ENCODE data around the gene DDX41. TPM values are rescaled to one million over a fixed set of nuclear protein-coding genes. Genes with fewer than 3 reads are reported as not detected.

DDX41 gene
- total and polyA plus RNA-seq, 2 of the 13 experiments (the other 11 are each of a cell fraction or from before 2014, with no cell fraction given) = 62.8 to 105 TPM

DNA sequence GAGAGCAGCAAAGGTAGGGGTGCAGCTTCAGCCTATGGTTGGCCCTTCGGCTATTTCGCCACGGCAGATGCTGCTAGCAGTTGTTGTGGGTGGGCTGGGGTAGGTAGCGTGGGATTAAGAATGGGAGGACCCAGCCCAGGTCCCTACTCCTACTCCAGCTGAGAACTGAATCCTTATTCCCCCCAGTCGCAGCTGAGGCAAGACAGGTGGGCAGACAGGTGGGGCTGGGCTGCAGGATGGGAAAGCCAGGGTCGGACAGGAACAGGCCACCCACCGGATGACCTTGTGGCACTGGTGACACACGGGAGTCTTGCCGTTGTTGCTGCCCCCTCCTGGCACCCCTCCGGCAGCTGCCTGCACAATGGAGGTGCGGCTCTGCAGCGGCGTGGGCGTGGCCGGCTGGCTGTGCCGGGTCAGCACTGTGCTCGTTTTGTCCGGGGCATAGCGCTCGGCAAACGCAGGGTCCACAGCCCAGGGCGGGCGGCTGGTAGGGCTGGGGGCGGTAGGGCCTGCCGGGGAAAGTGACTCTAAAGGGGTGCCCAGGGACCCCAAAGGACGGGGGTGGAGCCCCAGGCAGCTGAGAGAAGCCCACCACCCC lies 27.5 kb downstream of the DDX41 start:
- POLR2A ChIA-PET = no interaction called here
- no peak for FAIRE-seq
- 90% methylated on average over 10 of the region's 26 CpGs for WGBS (ENCODE audit: low lambda C conversion rate)

More for the DNA sequence above, 27.5 kb downstream of the DDX41 start:
- Histone ChIP-seq H3K27me3 (ENCODE audit: control insufficient read depth in 1 of 2, insufficient read depth in 2 of 2, low read length in 2 of 2) (no peaks in the 10 kb centered on the region), H3K79me2 (ENCODE audit: insufficient read depth, low read length) (no peaks in the 10 kb centered on the region), H2AFZ (ENCODE audit: low read length) (no peak overlapping the region), H3K27ac (ENCODE audit: extremely low read length, insufficient read depth, low read length) (no peak overlapping the region), H3K9ac (ENCODE audit: insufficient read depth, low read depth, low read length) (no peak overlapping the region), H3K36me3 (replicated peaks in 1 of 2; ENCODE audit: control insufficient read depth in 1 of 2, insufficient read depth in 2 of 2, low read length in 2 of 2) (peaks cover 15 to 18% of the 10 kb centered on the region in 2 experiments; a peak in 4 of 5 replicates), H3K4me1 (ENCODE audit: insufficient read depth, low read length) (peaks cover 5% of the 10 kb centered on the region), H3K4me3 (replicated peaks in 1 of 3; ENCODE audit: insufficient read depth in 1 of 3, low read depth in 2 of 3, low read length in 3 of 3) (no peak overlapping the region), H3K4me2 (ENCODE audit: low read depth, low read length) (no peak overlapping the region), H4K20me1 (ENCODE audit: insufficient read depth, low read length) (0 out of 2 replicates have a peak, but pooled peaks cover 4% of the 10 kb centered on the region), H3K9me3 (ENCODE audit: low read length) (no peaks in the 10 kb centered on the region)
- CTCF ChIA-PET (ENCODE audit: low intra/inter-chr PET ratio, low total read pairs) = no interaction called here
- DNase-seq (ENCODE audit: low spot score) (no peak), ATAC-seq (no peak; the same call in 1 of the 3 replicates)
- TF ChIP-seq, protein P1, sequence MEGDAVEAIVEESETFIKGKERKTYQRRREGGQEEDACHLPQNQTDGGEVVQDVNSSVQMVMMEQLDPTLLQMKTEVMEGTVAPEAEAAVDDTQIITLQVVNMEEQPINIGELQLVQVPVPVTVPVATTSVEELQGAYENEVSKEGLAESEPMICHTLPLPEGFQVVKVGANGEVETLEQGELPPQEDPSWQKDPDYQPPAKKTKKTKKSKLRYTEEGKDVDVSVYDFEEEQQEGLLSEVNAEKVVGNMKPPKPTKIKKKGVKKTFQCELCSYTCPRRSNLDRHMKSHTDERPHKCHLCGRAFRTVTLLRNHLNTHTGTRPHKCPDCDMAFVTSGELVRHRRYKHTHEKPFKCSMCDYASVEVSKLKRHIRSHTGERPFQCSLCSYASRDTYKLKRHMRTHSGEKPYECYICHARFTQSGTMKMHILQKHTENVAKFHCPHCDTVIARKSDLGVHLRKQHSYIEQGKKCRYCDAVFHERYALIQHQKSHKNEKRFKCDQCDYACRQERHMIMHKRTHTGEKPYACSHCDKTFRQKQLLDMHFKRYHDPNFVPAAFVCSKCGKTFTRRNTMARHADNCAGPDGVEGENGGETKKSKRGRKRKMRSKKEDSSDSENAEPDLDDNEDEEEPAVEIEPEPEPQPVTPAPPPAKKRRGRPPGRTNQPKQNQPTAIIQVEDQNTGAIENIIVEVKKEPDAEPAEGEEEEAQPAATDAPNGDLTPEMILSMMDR (CRISPR knock-in tag; IDR thresholded peaks at IDR 0.05) = peak; percentile 34
- TF ChIP-seq, protein P2, sequence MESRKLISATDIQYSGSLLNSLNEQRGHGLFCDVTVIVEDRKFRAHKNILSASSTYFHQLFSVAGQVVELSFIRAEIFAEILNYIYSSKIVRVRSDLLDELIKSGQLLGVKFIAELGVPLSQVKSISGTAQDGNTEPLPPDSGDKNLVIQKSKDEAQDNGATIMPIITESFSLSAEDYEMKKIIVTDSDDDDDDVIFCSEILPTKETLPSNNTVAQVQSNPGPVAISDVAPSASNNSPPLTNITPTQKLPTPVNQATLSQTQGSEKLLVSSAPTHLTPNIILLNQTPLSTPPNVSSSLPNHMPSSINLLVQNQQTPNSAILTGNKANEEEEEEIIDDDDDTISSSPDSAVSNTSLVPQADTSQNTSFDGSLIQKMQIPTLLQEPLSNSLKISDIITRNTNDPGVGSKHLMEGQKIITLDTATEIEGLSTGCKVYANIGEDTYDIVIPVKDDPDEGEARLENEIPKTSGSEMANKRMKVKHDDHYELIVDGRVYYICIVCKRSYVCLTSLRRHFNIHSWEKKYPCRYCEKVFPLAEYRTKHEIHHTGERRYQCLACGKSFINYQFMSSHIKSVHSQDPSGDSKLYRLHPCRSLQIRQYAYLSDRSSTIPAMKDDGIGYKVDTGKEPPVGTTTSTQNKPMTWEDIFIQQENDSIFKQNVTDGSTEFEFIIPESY (CRISPR knock-in tag; IDR thresholded peaks at IDR 0.05) = peak; percentile 67; the same call in 1 of the 2 replicates
- TF ChIP-seq, protein P3, sequence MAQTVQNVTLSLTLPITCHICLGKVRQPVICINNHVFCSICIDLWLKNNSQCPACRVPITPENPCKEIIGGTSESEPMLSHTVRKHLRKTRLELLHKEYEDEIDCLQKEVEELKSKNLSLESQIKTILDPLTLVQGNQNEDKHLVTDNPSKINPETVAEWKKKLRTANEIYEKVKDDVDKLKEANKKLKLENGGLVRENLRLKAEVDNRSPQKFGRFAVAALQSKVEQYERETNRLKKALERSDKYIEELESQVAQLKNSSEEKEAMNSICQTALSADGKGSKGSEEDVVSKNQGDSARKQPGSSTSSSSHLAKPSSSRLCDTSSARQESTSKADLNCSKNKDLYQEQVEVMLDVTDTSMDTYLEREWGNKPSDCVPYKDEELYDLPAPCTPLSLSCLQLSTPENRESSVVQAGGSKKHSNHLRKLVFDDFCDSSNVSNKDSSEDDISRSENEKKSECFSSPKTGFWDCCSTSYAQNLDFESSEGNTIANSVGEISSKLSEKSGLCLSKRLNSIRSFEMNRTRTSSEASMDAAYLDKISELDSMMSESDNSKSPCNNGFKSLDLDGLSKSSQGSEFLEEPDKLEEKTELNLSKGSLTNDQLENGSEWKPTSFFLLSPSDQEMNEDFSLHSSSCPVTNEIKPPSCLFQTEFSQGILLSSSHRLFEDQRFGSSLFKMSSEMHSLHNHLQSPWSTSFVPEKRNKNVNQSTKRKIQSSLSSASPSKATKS (CRISPR knock-in tag; IDR thresholded peaks at IDR 0.05) = no peak
- no peak for TF ChIP-seq ZFP1 (CRISPR knock-in tag; IDR thresholded peaks at IDR 0.05)
- peak; percentile 39 for TF ChIP-seq AGO2 (optimal IDR thresholded peaks at IDR 0.05; ENCODE audit: low read depth, low read length)
- no peak for TF ChIP-seq ZSCAN22 (CRISPR knock-in tag; IDR thresholded peaks at IDR 0.05)
- TF ChIP-seq RBFOX2 (IDR thresholded peaks at IDR 0.05; ENCODE audit: low read depth, low read length) = peak; percentile 58; the same call in 1 of the 2 replicates
- TF ChIP-seq, protein P4, sequence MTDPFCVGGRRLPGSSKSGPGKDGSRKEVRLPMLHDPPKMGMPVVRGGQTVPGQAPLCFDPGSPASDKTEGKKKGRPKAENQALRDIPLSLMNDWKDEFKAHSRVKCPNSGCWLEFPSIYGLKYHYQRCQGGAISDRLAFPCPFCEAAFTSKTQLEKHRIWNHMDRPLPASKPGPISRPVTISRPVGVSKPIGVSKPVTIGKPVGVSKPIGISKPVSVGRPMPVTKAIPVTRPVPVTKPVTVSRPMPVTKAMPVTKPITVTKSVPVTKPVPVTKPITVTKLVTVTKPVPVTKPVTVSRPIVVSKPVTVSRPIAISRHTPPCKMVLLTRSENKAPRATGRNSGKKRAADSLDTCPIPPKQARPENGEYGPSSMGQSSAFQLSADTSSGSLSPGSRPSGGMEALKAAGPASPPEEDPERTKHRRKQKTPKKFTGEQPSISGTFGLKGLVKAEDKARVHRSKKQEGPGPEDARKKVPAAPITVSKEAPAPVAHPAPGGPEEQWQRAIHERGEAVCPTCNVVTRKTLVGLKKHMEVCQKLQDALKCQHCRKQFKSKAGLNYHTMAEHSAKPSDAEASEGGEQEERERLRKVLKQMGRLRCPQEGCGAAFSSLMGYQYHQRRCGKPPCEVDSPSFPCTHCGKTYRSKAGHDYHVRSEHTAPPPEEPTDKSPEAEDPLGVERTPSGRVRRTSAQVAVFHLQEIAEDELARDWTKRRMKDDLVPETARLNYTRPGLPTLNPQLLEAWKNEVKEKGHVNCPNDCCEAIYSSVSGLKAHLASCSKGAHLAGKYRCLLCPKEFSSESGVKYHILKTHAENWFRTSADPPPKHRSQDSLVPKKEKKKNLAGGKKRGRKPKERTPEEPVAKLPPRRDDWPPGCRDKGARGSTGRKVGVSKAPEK (CRISPR knock-in tag; IDR thresholded peaks at IDR 0.05; ENCODE audit: borderline replicate concordance) = no peak
- TF ChIP-seq RARA (CRISPR knock-in tag; IDR thresholded peaks at IDR 0.05) = no peak
- in situ Hi-C loops (cut with HindIII; ENCODE audit: extremely low pct_ligation_motif_present, low pct_unique_long_range_greater_than_20kb) = no loop called here
- no TSS peak for BruUV-seq (replicated peaks)
- intact Hi-C loops (cut with micrococcal nuclease; ENCODE audit: unreplicated experiment) = no loop called here

Data from HepG2 (cell line).